IPS DF 6.9 (cell line): ENCODE data around the gene CTTNBP2.

ENCODE experiments used
- DNase-seq: peaks from one replicate; pipeline ENCODE4 v3.0.0-alpha.2; 2013; ENCODE audit warnings: low read depth, low spot score
- H3K27ac ChIP-seq: one replicate; pipeline ENCODE4 v1.5.1; 2013; ENCODE audit warnings: low read length, control low read depth
- H3K27me3 ChIP-seq: 2 replicates; pipeline ENCODE4 v1.6.1; 2013; ENCODE audit warnings: mild to moderate bottlenecking, low read length; ENCODE audit not compliant: control insufficient read depth, insufficient read depth
- H3K36me3 ChIP-seq: 2 replicates; pipeline ENCODE4 v1.6.1; 2013; ENCODE audit warnings: low read length; ENCODE audit not compliant: control insufficient read depth, insufficient read depth
- H3K4me1 ChIP-seq: 2 replicates; pipeline ENCODE4 v1.6.1; 2013; ENCODE audit warnings: low read length; ENCODE audit not compliant: control insufficient read depth, insufficient read depth
- H3K4me3 ChIP-seq: 2 replicates; pipeline ENCODE4 v1.5.1; 2013; ENCODE audit warnings: mild to moderate bottlenecking, low read length
- H3K9me3 ChIP-seq: 2 replicates; pipeline ENCODE4 v1.6.1; 2013; ENCODE audit warnings: low read length, inconsistent platforms; ENCODE audit not compliant: control insufficient read depth, insufficient read depth
- WGBS: extraction: QIAGEN DNeasy Blood & Tissue Kit; methylation state at CpG from one replicate; pipeline ENCODE4 v1.1.7; 2013; ENCODE audit warnings: mixed read lengths, missing lambda C conversion rate; ENCODE audit not compliant: insufficient read length, insufficient coverage; 5-methylcytosine and 5-hydroxymethylcytosine counted together

The CTTNBP2 gene

DNA sequence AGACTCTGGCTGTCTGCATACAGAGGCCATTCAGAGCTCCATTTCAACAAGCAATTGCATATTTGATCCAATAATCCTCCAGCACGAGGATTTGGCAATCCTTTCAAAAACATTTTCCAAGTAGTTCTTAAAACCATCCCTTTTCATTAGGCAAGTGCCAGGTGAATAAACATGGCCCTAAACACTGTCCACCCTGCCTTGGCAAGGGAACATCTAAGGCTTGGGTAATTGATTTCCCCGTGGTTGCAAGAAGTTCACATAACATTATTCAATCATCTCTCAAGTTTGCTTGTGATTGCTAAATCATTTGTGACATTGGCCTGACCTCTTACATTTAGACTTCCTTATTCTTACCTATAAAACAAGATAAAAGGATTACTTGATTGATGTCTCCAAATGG lies 175.2 kb downstream of the CTTNBP2 start:
- no CpG with 5 or more reads among the region's 2 CpGs for WGBS
- H3K4me1 ChIP-seq, result no peaks in the 10 kb centered on the region
- no peak for DNase-seq

DNA sequence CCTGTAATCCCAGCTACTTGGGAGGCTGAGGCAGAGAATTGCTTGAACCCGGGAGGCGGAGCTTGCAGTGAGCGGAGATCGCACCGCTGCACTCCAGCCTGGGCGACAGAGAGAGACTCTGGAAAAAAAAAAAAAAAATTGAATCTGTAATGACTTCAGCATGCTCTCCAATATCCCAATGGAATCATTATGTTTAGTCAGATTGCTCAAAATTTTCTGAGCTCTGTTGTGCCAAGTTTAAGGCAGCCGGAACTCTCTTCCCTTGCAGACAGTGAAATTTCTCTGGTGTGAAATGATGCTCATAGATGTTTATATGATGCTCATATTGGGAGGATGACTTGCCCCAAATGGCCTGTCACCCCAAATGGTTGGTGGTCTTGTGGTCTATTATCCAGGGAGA lies 180.9 kb downstream of the CTTNBP2 start:
- Histone ChIP-seq H3K27ac (no peak overlapping the region), H3K4me1 (no peaks in the 10 kb centered on the region), H3K9me3 (no peaks in the 10 kb centered on the region), H3K27me3 (no peaks in the 10 kb centered on the region), H3K4me3 (no peak overlapping the region), H3K36me3 (no peaks in the 10 kb centered on the region)
- DNase-seq, result no peak
- WGBS, result no CpG with 5 or more reads among the region's 7 CpGs

More for the DNA sequence above, 175.2 kb downstream of the CTTNBP2 start:
- H3K4me3 ChIP-seq, result no peak overlapping the region
- no peaks in the 10 kb centered on the region for H3K27me3 ChIP-seq
- H3K36me3 ChIP-seq, result no peaks in the 10 kb centered on the region
- H3K27ac ChIP-seq, result no peak overlapping the region
- H3K9me3 ChIP-seq, result no peaks in the 10 kb centered on the region

DNA sequence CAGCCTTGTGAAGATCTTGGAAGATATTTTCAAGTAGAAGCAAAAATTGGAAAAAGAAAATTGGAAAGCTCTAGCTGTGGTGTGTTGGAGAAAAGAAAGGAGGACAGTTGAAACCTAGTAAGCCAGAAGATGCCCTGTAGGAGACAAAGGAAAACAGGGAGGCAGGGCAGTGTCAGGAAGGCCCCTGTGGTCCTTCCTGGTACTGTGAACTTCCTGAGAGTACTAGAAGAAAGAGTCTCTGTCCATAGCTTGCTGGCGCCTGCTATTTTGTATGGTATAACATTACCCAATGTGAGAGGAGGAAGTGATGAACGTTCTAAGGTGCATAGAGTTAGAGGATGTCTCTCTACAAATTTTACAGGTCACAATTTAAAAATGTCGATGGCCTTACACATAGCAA lies 183.1 kb downstream of the CTTNBP2 start:
- no peaks in the 10 kb centered on the region for H3K4me1 ChIP-seq
- no peak overlapping the region for H3K4me3 ChIP-seq
- no peak for DNase-seq
- WGBS, result no CpG with 5 or more reads among the region's 3 CpGs
- H3K9me3 ChIP-seq, result no peaks in the 10 kb centered on the region
- no peak overlapping the region for H3K27ac ChIP-seq
- no peaks in the 10 kb centered on the region for H3K36me3 ChIP-seq
- no peaks in the 10 kb centered on the region for H3K27me3 ChIP-seq

DNA sequence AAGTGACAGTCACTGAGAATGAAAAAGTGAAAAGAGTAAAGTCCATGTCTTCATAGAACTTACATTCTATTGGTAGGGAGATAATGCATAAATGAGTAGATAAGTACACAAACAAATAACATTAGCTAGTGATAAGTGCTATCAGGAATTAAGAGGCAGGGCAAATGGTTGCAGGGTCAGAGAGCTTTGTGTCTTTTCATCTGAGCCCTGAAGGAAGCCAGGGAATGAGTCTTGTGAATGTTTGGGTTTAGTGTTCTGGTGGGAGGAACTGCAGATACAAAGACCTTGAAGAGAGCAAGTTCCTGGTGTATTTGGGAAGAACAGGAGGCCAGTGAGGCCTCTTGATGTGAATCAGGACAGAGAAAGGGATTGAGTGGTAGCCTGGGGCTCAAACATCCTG lies 183.8 kb downstream of the CTTNBP2 start:
- no peaks in the 10 kb centered on the region for H3K36me3 ChIP-seq
- H3K4me3 ChIP-seq, result no peak overlapping the region
- no peaks in the 10 kb centered on the region for H3K27me3 ChIP-seq
- no peak overlapping the region for H3K27ac ChIP-seq
- no peaks in the 10 kb centered on the region for H3K9me3 ChIP-seq
- H3K4me1 ChIP-seq, result no peaks in the 10 kb centered on the region
- no peak for DNase-seq

DNA sequence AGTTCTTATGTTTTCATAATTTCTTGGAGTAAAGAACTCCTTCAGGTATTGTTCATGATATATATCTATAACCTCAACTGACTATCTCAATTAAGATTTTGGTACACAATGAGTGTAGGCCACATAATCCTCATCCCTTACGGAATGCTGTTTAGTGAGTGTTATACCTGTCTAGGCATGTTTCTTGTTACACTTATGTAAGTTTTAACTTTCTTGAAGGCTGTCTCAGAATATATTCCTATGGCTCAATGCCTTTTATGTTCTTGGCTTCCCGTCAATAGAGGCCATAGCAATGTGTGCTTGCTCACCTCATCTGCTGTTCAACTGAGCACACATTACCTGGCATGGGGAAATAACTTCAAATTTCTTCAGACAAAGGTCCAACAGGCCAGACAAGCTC lies 185.1 kb downstream of the CTTNBP2 start:
- no peaks in the 10 kb centered on the region for H3K36me3 ChIP-seq
- WGBS, result no CpG with 5 or more reads among the region's 2 CpGs
- DNase-seq, result no peak
- no peaks in the 10 kb centered on the region for H3K4me1 ChIP-seq
- no peaks in the 10 kb centered on the region for H3K9me3 ChIP-seq
- no peak overlapping the region for H3K27ac ChIP-seq
- H3K4me3 ChIP-seq, result no peak overlapping the region
- no peaks in the 10 kb centered on the region for H3K27me3 ChIP-seq

DNA sequence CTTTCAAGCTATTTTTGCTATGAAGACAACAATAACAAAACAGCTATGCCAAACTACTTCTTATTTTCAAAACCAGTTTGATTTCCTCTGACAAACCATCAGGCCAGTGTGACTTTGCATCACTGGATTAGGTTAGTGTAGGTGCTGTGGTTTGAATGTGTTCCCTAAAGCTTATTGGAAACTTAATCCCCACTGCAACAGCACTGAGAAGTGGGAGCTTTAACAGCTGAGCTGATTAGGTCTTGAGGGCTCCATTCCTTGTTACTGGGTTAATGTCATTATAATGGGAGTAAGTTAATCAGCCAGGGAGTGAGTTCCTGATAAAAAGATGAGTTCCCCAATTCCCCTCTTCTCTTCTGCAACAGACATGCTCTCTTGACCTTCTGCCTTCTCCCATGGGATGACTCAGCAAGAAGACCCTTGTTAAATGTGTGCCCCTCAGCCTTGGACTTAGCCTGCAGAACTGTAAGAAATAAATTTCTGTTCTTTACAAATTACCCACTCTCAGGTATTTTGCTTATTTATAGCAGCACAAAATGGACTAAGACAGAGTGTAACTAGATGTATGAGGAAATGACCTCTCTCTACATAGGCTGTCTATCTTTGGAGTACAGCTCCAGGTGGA lies 186.8 kb downstream of the CTTNBP2 start:
- no peaks in the 10 kb centered on the region for H3K27me3 ChIP-seq
- H3K27ac ChIP-seq, result no peak overlapping the region
- no peaks in the 10 kb centered on the region for H3K4me1 ChIP-seq

DNA sequence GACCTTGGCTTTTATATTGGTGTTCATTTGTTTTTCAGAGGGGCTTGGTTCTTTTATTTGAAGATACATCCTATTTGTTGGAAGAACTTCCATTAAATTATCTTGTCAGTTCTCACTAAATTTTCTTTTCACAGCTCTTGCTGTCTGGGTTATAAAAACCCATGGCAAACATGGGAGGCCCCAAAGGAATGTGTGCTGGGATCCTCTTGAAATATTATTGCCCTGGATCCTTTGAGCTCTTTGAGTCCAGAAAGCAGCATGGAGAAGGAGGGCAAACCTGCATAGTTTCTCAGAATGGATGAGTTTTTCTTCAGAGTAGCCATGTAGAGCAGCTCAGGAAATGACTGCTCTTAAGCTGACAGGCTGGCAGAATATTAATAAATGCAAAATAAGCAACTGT lies 187.4 kb downstream of the CTTNBP2 start:
- H3K4me1 ChIP-seq, result no peaks in the 10 kb centered on the region
- no peaks in the 10 kb centered on the region for H3K27me3 ChIP-seq
- H3K27ac ChIP-seq, result no peak overlapping the region
- DNase-seq, result no peak
- no peaks in the 10 kb centered on the region for H3K36me3 ChIP-seq
- H3K4me3 ChIP-seq, result no peak overlapping the region
- no peaks in the 10 kb centered on the region for H3K9me3 ChIP-seq

More for the DNA sequence above, 186.8 kb downstream of the CTTNBP2 start:
- no peaks in the 10 kb centered on the region for H3K9me3 ChIP-seq
- DNase-seq, result no peak
- H3K4me3 ChIP-seq, result no peak overlapping the region
- no peaks in the 10 kb centered on the region for H3K36me3 ChIP-seq

DNA sequence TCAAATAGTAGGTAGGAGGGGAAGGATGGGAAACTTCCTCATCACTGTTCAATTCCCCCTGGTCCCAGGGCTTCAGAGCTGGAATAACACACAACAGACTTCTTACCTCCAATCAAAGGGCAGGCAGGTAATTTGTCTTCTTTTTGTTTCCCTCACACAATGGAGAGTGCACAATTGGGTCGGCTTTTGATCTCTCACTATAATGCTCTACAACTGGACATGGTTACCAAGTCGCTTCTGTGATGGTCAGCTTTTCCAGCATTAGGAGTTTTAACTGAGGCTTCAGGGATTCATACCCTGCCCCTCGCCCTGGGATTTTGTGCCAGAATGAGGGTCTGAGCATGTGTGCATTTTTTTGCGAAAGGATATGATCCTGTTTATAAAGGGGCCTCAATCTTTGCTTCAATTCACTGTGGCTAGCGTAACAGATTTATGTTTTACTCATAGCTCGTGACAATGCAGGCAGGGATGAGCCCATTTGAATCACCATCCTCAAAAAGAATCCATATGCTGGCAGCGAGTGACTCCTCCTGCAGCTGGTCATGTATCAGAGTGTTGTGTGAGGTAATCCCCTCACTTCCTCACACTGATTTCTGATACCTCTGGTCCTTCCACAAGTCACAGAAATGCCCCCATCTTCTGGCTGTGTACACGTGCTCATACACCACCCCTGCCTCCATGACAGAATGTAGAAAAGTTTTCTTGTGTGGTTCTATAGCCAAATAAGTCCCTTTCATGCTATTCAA lies 189.6 kb downstream of the CTTNBP2 start:
- Histone ChIP-seq H3K36me3 (no peaks in the 10 kb centered on the region), H3K4me1 (no peaks in the 10 kb centered on the region), H3K4me3 (no peak overlapping the region), H3K27ac (no peak overlapping the region), H3K27me3 (no peaks in the 10 kb centered on the region), H3K9me3 (no peaks in the 10 kb centered on the region)
- no CpG with 5 or more reads among the region's 8 CpGs for WGBS
- DNase-seq, result no peak

DNA sequence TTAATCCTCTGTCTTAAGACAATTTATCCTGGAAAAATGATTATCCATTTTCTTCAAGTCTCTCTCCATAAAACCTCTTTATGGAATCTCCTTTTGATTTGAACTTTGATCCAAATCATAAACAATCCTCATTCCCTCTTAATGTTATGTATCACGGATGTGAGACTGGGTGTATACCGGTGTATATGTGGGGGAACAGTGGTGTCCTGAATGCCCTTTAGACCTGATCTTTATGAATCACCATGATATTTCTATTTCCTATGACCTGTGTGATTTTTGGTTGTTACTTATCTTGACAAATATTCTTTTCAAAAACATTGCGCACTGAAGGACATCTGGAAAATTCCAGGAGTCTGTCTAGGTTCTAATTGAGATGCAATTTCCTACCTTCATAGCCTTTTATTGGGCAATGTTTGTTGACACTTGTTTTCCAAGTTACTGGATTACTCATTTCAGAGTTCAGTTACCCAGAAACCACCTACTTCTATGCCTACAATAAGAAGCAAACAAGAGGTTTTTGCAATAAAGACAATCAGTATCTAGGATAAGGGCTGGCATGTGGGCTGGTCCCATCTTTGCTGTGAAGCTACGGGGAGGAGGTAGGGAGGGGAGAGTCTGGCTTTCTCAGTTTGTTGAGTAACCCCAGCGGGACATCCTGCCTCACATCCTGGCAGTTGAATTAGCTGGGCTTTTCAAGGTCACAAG lies 190.4 kb downstream of the CTTNBP2 start:
- Histone ChIP-seq H3K4me3 (no peak overlapping the region), H3K36me3 (no peaks in the 10 kb centered on the region), H3K27ac (no peak overlapping the region), H3K9me3 (no peaks in the 10 kb centered on the region), H3K4me1 (no peaks in the 10 kb centered on the region), H3K27me3 (no peaks in the 10 kb centered on the region)
- WGBS, result no CpG with 5 or more reads among the region's 5 CpGs
- DNase-seq, result no peak

DNA sequence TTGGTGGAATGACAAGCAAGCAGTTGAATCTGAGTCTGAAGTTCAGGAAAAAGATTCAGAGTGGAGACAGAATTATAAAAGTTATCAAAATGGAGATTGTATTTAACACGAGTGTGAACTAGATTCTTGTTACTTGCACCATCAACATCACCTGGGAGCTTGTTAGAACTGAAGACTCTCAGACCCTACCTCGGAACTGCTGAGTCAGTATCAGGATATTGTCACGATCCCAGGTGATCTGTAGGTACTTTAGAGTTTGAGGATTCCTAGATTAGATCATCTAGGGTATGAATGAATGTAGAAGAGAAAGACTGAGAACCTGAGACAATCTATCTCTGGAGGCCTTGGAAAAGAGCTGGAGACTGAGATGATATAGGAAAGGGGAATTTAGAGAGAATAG lies 194.1 kb downstream of the CTTNBP2 start:
- H3K4me1 ChIP-seq, result peaks cover 1% of the 10 kb centered on the region; the same call in 1 of the 2 replicates
- no peak overlapping the region for H3K4me3 ChIP-seq
- no peak overlapping the region for H3K27ac ChIP-seq
- DNase-seq, result no peak
- no CpG with 5 or more reads among the region's 3 CpGs for WGBS
- no peaks in the 10 kb centered on the region for H3K9me3 ChIP-seq
- H3K27me3 ChIP-seq, result no peaks in the 10 kb centered on the region
- H3K36me3 ChIP-seq, result no peaks in the 10 kb centered on the region
